GM19099 (cell line): ENCODE data around the gene HOXA11.

Experiments
- POLR2A ChIP-seq: IDR thresholded peaks from 3 replicates; pipeline ENCODE4 v1.6.1; 2011; ENCODE audit warnings: low read depth; ENCODE audit not compliant: insufficient read length; ENCODE audit errors: extremely low read depth

The HOXA11 gene

DNA sequence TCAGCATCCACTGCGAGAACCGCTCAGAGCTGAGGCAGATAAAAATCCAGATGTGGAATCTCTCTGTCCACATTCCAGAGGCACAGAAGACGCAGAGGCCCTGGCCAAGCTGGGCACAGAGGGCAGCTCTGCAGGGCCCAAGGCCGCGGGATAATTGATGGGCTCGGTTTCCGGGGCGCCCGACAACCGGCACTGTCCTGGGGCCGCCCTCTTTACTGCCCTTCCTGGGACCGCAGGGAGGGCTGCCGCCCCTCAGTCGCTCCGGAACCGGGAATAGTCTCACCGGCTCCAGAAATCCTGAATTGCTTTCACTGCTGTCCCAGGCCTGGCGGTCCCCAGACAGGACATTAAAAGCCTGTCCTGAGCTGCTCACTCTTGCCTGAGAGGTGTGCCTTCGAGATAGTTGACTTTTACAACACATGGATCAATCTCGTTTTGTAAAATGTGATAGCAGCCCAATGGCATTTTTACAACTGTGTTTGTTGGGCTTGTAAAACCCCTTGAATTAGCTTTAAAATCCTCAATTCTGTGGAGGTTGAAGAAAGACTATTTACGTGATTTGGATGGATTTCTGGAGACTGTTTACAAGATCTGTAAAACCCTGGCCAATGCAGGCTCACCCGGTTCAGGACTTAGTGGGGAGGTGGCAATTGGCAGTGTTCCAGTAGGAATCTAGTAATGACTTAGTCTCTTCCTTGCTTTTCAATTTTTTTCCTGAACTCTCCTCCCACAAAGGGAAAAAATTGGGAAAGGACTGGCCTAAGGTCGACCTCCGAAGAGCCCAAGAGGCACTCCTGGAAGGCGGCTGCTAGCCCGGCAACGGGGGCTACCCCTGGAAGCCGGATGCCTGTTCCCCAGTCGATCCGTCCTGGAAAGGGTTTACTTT, 36.0 kb downstream of the HOXA11 start:
- no peak for TF ChIP-seq POLR2A

DNA sequence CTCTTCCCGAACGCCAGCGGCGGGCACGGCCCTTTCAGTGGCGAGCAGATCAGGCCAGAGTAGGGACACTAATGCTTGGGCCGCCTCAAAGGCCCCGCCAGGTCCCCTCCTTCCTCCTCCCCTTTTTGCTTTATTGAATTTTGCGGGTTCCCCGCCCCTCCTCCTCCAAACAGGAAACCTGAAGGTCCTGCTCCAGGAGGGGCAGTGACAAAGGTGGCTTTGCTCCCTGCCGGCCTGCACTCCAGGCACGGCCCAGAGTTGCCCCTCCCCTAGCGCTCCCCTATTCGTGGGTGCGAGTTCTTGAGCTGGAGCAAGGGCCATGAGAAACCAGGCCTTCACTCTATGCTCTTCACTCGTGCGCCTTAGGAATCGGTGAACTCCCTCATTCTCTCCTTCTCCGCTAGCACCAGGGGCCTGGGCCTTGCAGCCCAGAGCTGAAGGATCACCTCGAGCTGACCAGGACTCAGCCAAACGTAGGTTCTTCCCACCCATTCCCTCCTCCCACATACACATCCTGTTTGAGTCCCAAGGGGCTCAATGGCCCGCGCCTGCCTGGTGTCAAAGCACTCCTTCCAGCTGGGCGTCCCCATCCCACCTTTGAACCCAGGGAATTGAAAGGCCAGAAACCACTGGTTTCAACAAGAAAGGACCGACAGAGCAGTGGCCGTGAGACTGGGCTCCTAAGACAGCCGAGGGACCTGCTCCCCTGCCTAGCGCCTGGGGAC, 36.8 kb downstream of the HOXA11 start:
- TF ChIP-seq POLR2A: no peak

DNA sequence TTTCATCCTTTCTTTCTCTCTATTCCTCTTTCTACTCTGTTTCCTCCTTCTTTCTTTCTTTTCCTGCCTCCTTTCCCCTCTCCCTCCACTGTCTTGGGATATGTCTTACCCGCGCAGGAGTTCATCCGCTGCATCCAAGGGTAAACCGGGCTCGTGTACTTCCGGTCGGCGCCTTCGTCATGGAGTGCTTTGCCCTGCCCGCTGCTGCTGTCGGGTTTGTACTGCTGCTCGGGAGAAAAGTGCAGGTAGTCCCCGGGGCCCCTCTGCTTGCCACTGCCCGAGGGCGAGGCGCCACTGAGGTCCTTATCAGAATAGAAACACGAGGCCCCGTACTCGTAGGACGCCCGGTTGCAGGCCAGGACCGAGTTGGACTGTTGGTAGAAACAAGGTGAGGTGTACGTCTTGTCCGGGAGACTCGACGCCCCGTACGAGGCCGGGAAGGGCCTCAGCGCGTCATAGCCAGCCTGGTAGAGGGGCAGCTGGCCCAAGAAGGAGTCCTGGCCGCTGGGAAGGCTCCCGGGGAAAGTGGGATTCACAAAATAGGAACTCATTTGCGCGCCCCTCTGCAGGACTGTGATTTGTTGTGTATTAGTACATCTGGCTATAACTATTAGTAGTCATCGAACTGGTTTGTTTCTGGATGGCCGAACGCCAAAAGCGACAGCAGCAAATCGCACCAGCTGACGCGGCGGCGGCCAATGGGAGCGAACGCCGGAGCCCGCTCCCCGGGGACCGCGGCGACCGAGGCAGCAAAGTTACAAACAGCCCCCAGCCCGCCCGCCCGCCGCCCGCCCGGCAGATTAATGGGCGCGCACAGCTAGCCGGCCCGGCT, 37.6 kb downstream of the HOXA11 start, which contains the start of gene HOXA6:
Gene HOXA6, minus strand, starts transcription at position 576 of the 832 bp plus-strand sequence. Its CDS starts 25 bp downstream, at position 551.
- TF ChIP-seq POLR2A: no peak

DNA sequence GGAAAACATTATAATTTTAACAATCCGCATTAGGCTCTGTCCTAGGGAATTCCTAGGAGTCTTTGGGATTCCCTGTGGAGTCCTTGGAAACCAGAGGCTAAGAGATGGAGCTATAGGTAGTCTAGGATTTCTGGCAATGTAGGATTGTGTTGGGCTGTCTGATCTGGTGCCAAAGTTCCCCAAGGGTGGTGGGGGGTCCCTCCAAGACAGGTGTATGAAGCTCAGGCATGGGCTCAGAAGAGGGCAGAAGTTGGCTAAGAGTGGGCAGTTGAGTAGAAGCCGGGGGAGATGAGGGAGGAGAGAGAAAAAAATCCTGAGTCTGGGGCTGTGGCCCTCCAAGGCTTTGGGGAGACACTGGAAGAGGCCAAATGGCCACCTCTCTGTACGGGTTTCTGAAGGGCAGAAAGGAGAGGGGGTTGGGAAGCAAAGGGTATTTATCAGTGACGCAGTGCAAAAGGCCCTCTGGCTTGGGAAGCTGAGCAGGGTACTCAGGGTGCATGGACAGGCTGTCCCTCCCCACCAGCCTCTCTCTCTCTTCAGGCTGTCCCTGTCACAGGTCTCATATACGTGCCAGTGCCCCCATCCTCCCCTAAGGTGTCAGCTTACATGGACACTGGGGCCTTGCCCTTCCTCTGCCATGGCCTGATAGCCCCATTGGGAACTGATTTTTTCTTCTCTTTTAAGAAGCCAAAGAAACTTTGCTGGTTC, 38.4 kb downstream of the HOXA11 start:
- no peak for TF ChIP-seq POLR2A

DNA sequence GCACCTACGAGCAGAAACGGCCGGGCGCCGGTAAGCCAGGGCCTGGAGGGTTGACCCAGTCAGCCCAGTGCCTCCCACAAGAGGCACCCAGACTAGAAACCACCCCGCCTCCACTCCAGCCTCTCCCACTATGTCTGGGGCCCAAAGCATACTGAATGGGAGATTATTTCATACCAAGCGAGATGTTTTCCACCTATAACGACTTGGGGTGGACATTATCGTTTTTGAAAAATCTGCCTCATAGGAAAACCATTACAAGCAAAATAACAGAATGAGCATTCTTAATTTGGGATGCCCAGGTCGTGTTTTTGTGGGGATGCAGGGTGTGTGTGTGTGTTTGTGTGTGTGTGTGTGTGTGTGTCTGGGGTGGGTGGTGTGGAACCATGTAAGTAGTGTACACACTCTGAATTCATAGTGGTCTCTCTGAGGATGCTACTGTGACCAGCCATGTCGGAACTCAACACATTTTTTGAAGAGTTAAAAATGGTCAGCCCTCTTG, 39.1 kb downstream of the HOXA11 start:
- no peak for TF ChIP-seq POLR2A

DNA sequence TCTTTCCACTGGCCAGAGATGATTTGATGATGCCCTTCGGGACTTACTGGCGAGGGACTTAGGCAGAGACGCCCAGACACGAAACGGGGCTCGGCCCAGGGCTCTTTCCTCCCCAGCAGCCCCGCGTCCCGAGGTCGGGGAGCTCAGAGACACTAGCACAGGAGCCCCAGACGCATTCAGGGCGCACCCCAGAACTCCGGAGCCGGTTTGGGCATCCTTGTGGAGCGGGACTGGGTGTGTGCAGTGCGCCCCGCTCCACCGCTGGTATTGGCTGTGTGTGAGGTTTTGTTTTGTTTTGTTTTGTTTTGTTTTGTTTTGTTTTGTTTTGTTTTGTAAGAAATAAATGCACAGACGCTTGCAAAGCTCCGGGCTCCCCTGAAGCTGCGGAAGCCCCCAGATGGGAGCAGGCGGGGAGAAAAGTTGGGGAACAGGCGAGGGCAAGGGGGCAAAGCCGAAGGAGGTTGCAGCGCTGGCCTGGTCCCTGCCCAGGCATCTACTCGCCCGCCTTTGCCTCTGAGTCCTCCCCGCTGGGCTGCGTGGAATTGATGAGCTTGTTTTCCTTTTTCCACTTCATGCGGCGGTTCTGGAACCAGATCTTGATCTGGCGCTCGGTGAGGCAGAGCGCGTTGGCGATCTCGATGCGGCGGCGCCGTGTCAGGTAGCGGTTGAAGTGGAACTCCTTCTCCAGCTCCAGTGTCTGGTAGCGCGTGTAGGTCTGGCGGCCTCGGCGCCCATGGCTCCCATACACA, 39.7 kb downstream of the HOXA11 start:
- TF ChIP-seq POLR2A: no peak

DNA sequence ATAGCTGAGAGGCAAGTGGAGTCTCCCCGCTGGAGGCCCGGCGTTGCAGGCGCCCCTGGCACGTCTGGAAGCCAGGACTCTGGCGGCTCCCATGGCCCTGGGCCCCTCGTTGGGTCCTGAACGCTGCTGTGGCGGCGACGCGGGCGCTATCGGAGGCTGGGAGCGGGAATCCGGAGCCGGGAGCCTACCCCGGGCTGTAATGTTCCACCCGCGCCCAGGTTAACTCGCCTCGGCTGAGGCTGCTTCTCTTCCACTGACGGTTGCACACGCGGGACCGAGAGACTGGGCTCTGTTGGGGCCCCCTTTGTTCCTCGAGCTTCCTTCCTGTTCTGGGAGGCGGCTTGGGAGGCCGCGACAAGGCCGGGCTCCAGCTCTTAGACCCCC, 40.3 kb downstream of the HOXA11 start:
- TF ChIP-seq POLR2A: no peak

DNA sequence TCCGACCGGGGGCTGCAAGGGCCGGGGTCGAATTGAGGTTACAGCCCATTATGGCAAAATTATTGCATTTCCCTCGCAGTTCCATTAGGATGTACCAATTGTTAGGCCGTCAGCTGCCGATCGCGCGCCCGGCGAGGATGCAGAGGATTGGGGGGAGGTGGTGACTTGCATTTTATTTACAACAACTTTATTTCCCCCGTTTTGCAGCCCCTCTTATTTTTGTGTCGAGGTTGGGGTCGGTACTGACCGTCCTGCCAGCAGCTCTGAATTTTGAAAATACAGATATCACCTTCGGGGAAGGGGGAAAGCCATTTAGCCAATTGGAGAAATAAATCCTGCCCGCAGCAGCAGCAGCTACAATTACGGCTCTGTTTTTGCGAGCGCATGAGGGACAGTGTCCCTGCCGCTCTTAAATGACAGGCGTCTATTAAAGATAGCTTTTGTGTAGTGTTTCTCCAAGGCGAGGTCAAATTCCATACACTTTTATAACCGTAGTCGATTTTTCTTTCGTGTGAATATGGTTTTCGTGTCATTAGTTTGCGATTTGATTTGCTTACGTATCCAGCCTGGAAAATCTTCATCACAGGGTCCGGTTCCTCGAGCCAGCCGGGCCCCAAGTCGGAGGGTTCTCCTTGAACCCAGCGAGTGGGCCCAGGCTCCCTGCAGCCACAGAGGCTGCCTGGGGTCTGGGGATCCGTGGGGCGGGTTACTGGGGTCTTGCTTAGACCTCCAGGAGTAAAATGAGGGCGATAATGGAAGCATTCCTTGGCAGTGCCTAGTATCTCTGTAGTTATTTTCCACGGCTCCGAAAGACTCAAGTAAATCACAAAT, 40.9 kb downstream of the HOXA11 start:
- no peak for TF ChIP-seq POLR2A

DNA sequence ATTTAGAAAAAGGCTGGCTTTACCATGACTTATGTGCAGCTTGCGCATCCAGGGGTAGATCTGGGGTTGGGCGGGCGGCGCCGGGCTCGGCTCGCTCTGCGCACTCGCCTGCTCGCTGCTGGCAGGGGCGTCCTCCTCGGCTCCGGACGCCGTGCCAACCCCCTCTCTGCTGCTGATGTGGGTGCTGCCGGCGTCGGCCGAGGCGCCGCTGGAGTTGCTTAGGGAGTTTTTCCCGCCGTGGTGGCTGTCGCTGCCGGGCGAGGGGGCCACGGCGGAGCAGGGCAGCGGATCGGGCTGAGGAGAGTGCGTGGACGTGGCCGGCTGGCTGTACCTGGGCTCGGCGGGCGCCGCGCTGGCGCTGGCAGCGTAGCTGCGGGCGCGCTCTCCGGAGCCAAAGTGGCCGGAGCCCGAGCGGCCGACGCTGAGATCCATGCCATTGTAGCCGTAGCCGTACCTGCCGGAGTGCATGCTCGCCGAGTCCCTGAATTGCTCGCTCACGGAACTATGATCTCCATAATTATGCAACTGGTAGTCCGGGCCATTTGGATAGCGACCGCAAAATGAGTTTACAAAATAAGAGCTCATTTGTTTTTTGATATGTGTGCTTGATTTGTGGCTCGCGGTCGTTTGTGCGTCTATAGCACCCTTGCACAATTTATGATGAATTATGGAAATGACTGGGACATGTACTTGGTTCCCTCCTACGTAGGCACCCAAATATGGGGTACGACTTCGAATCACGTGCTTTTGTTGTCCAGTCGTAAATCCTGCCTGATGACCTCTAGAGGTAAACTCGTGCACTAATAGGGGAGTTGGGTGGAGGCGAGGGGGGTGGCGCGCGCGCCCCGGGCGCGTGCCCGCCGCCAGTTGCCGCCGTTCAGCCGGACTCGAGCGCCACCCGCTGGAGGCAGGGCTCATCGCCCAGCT, 41.7 kb downstream of the HOXA11 start, which contains the start of gene HOXA5:
Gene HOXA5, minus strand, starts transcription at position 659 of the 927 bp plus-strand sequence. Its CDS starts 74 bp downstream, at position 585.
- TF ChIP-seq POLR2A: no peak

DNA sequence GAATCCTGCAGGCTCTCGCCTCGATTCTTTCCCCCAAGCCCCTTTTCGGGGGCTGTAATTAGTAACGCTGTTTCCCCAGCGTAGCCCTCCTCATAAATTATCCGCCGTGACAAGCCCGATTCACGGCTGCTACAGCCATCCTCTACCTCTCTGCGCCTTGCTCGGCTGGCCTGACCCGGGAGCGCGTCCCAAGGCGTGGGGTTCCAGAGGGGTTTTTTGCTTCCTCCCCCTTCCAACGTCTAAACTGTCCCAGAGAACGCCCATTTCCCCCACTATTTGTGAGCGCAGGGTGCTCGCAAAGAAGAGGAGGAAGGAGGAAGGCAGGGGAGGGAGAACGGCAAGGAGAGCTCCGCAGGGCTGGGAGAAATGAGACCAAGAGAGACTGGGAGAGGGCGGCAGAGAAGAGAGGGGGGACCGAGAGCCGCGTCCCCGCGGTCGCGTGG, 42.4 kb downstream of the HOXA11 start:
- TF ChIP-seq POLR2A: no peak

DNA sequence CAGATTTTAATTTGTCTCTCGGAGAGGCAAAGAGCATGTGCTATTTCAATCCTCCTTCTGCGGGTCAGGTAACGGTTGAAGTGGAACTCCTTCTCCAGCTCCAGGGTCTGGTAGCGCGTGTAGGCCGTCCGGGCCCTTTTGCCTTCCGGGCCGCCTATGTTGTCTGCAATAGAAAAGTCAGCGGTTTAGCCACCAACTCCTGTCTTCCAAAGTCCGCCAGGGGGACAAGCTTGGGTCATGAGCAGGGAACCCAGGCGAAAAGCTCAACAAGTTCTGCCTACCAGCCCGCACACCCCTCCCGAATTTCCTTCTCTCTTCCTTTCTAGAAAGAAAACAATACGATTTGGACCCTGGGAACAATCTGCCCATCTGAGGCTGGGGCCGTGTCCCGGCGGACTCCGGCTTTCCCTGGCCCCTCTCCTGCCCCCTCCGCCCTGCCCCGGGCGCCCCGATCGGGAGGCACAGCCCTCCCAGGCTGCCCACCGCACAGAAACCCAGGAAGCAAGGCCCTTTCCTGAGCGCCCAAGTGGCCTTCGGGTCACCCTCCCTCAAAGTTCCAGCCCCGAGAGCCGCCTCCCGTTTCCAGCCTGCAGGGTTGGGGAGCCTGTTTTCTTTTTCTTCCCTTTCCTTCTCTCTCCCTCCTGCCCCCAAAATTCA, 43.0 kb downstream of the HOXA11 start:
- TF ChIP-seq POLR2A: no peak
